PC-3 (cell line): ENCODE results near the gene KCNJ6. TPM values are rescaled to one million over a fixed set of nuclear protein-coding genes. Genes with fewer than 3 reads are reported as not detected.
A peak's percentile ranks its signal among the peaks of the same experiment; 100 is the strongest.

Experiments used
- ATAC-seq: fragments of 200-7000 bp; cut with Tn5 transposase; 2 replicates; pipeline ENCODE4 v1.9.1; 2020; ENCODE audit warnings: mild to moderate bottlenecking, moderate library complexity
- BruUV-seq: library from RNA; stranded (reverse); fragments of 400-500 nt; replicated peaks from 2 replicates; lab custom pipeline; 2021; lab: Mats Ljungman, UMichigan
- CTCF ChIA-PET: fragments of 300-600 bp; sonication (Branson Sonifier 250); formaldehyde crosslinking; loops from one replicate; lab custom pipeline; 2022; ENCODE audit warnings: antibody characterized with exemption; lab: Charles Lee
- POLR2A ChIA-PET: fragments of 300-600 bp; sonication (Branson Sonifier 250); formaldehyde crosslinking; loops from one replicate; lab custom pipeline; 2022; ENCODE audit warnings: antibody characterized with exemption; ENCODE audit not compliant: unreplicated experiment; lab: Charles Lee
- DNase-seq: peaks from one replicate; pipeline ENCODE4 v3.0.0-alpha.2; 2015
- H2AFZ ChIP-seq: fragments of 300-600 bp; sonication (generic); 2 replicates; pipeline ENCODE4 v1.6.0; 2016; ENCODE audit warnings: antibody characterized with exemption, low read length
- H3F3A ChIP-seq: fragments of 300-600 bp; sonication (generic); one replicate; pipeline ENCODE4 v1.6.0; 2017; ENCODE audit warnings: antibody characterized with exemption, low read length, control low read depth, mild to moderate bottlenecking; ENCODE audit not compliant: unreplicated experiment
- H3K27ac ChIP-seq: fragments of 300-600 bp; sonication (generic); 2 replicates; pipeline ENCODE4 v1.5.1; 2016; ENCODE audit warnings: mild to moderate bottlenecking, low read length
- H3K27me3 ChIP-seq: fragments of 300-600 bp; sonication (generic); 2 replicates; pipeline ENCODE4 v1.6.1; 2016; ENCODE audit warnings: low read length, mixed read lengths
- H3K36me3 ChIP-seq: fragments of 300-600 bp; sonication (generic); 2 replicates; pipeline ENCODE4 v1.6.1; 2016; ENCODE audit warnings: low read depth, mixed run types, low read length, mixed read lengths
- H3K4me1 ChIP-seq: fragments of 300-600 bp; sonication (generic); 2 replicates; pipeline ENCODE4 v1.5.1; 2016; ENCODE audit warnings: low read length; ENCODE audit not compliant: insufficient read depth
- H3K4me2 ChIP-seq: fragments of 300-600 bp; sonication (generic); 2 replicates; pipeline ENCODE4 v1.6.0; 2016; ENCODE audit warnings: low read length
- H3K4me3 ChIP-seq: fragments of 300-600 bp; sonication (generic); 2 replicates; pipeline ENCODE4 v1.5.1; 2016; ENCODE audit warnings: mild to moderate bottlenecking, low read length, mixed read lengths
- H3K79me2 ChIP-seq: fragments of 300-600 bp; sonication (generic); 2 replicates; pipeline ENCODE4 v1.6.1; 2017; ENCODE audit warnings: low read length, mixed read lengths
- H3K9ac ChIP-seq: fragments of 300-600 bp; sonication (generic); 2 replicates; pipeline ENCODE4 v1.6.0; 2016; ENCODE audit warnings: mild to moderate bottlenecking, low read length
- H3K9me2 ChIP-seq: fragments of 300-600 bp; sonication (generic); replicated peaks from 2 replicates; pipeline ENCODE4 v1.6.1; 2016; ENCODE audit warnings: mixed run types, low read length, mixed read lengths
- H3K9me3 ChIP-seq: fragments of 300-600 bp; sonication (generic); 2 replicates; pipeline ENCODE4 v1.6.1; 2016; ENCODE audit warnings: low read length, mixed read lengths
- H4K20me1 ChIP-seq: fragments of 300-600 bp; sonication (generic); 2 replicates; pipeline ENCODE4 v1.6.1; 2016; ENCODE audit warnings: low read length, mixed read lengths
- EZH2 ChIP-seq: fragments of 300-600 bp; sonication (generic); IDR thresholded peaks from one replicate; pipeline ENCODE4 v1.6.1; 2017; ENCODE audit warnings: antibody characterized with exemption, mild to moderate bottlenecking, low read length; ENCODE audit not compliant: unreplicated experiment
- EZH2phosphoT487 ChIP-seq: fragments of 300-600 bp; sonication (generic); IDR thresholded peaks from 2 replicates; pipeline ENCODE4 v1.6.1; 2018; ENCODE audit warnings: mild to moderate bottlenecking, antibody characterized with exemption, low read length, borderline replicate concordance
- intact Hi-C: fragments of 100-400 bp; cut with micrococcal nuclease; formaldehyde crosslinking; loops from 2 replicates; pipeline ENCODE4 v1.9.0; 2023
- total RNA-seq: library from RNA; depleted of rRNA; stranded (reverse); fragments of >200 nt; gene quantifications from 2 replicates; pipeline ENCODE4 v1.2.3, GENCODE V29; 2014
- TF ChIP-seq, protein P1 (sequence below): fragments of 300-600 bp; sonication (generic); conservative IDR thresholded peaks from 2 replicates; pipeline ENCODE4 v1.5.1; 2017; ENCODE audit warnings: antibody characterized with exemption, low read depth, mild to moderate bottlenecking, low read length

Gene KCNJ6
- total RNA-seq, 1 experiment from 2014 or later: not detected

DNA sequence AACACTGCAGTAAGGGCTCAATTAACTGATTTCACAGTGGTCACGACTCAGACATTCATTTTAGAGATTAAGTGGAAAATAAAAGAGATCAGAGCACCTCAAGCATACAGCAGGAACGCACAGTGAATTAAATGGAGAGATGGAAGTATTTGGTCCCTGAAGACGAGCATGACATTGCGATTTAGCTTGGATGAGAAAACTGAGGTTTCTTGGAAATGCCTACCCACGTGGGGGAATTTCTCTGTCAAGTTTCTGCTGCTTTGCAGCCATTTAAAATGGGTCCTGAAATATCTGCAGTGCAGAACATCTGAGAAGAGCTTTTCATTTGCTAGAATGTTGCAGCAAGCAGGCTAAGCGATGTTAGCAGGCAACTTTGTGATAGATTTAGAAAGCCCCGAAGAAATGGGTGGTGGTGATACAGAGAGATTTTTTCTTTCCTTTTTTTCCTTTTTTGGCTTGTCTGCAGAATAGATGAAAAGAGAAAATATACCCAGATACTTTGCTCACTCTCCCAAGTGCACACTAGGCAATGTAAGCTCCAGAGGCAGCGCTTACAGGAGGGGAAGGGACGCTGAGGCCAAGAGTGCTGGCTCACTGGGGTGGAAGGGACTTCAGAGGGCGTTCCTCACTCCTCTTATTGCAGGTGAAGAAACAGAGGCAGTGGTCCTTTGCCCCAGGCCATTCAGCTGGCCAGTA is 258.0 kb downstream of the KCNJ6 start:
- H3F3A ChIP-seq: no peaks in the 10 kb centered on the region
- H3K4me2 ChIP-seq: peak overlapping the region; percentile 40
- POLR2A ChIA-PET: interaction anchor here (0.5 kb wide), 1 partner anchor 165 kb away, joined by 16 read pairs; no protein-coding TSS in a partner anchor
- H3K9me3 ChIP-seq: no peaks in the 10 kb centered on the region
- TF ChIP-seq EZH2: no peak
- no peak for TF ChIP-seq EZH2phosphoT487
- no peak overlapping the region for H3K4me3 ChIP-seq
- BruUV-seq: no TSS peak
- H3K27me3 ChIP-seq: no peaks in the 10 kb centered on the region
- H2AFZ ChIP-seq: peak overlapping the region; percentile 28; the same call in 1 of the 2 replicates
- no peaks in the 10 kb centered on the region for H4K20me1 ChIP-seq
- no peaks in the 10 kb centered on the region for H3K9me2 ChIP-seq
- H3K79me2 ChIP-seq: no peaks in the 10 kb centered on the region
- CTCF ChIA-PET: interaction anchor here (0.6 kb wide), 1 partner anchor 170 kb away, joined by 4 read pairs; no protein-coding TSS in a partner anchor
- H3K9ac ChIP-seq: no peak overlapping the region
- DNase-seq: no peak
- intact Hi-C loops: no loop called here
- no peaks in the 10 kb centered on the region for H3K36me3 ChIP-seq
- peaks cover 17% of the 10 kb centered on the region for H3K4me1 ChIP-seq
- no peak; the same call in 1 of the 2 replicates for ATAC-seq
- no peak overlapping the region for H3K27ac ChIP-seq

- Histone ChIP-seq H3F3A (no peaks in the 10 kb centered on the region), H3K9ac (no peak overlapping the region), H3K4me2 (no peak overlapping the region), H3K9me2 (no peaks in the 10 kb centered on the region), H3K4me3 (no peak overlapping the region), H4K20me1 (no peaks in the 10 kb centered on the region), H3K4me1 (peaks cover 17% of the 10 kb centered on the region), H3K27ac (no peak overlapping the region), H3K9me3 (no peaks in the 10 kb centered on the region), H2AFZ (no peak overlapping the region), H3K27me3 (peaks cover 10% of the 10 kb centered on the region; the same call in 1 of the 2 replicates), H3K79me2 (no peaks in the 10 kb centered on the region), H3K36me3 (no peaks in the 10 kb centered on the region)
- ATAC-seq (no peak), DNase-seq (no peak)
- CTCF ChIA-PET: no interaction called here
- BruUV-seq: no TSS peak
- intact Hi-C loops: no loop called here
- POLR2A ChIA-PET: no interaction called here
- TF ChIP-seq EZH2: no peak
- TF ChIP-seq, protein P1, sequence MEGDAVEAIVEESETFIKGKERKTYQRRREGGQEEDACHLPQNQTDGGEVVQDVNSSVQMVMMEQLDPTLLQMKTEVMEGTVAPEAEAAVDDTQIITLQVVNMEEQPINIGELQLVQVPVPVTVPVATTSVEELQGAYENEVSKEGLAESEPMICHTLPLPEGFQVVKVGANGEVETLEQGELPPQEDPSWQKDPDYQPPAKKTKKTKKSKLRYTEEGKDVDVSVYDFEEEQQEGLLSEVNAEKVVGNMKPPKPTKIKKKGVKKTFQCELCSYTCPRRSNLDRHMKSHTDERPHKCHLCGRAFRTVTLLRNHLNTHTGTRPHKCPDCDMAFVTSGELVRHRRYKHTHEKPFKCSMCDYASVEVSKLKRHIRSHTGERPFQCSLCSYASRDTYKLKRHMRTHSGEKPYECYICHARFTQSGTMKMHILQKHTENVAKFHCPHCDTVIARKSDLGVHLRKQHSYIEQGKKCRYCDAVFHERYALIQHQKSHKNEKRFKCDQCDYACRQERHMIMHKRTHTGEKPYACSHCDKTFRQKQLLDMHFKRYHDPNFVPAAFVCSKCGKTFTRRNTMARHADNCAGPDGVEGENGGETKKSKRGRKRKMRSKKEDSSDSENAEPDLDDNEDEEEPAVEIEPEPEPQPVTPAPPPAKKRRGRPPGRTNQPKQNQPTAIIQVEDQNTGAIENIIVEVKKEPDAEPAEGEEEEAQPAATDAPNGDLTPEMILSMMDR: no peak
- no peak for TF ChIP-seq EZH2phosphoT487
These were observed 259.4 kb downstream of the KCNJ6 start for GRCh38 chr21:37656899-37657298.

DNA sequence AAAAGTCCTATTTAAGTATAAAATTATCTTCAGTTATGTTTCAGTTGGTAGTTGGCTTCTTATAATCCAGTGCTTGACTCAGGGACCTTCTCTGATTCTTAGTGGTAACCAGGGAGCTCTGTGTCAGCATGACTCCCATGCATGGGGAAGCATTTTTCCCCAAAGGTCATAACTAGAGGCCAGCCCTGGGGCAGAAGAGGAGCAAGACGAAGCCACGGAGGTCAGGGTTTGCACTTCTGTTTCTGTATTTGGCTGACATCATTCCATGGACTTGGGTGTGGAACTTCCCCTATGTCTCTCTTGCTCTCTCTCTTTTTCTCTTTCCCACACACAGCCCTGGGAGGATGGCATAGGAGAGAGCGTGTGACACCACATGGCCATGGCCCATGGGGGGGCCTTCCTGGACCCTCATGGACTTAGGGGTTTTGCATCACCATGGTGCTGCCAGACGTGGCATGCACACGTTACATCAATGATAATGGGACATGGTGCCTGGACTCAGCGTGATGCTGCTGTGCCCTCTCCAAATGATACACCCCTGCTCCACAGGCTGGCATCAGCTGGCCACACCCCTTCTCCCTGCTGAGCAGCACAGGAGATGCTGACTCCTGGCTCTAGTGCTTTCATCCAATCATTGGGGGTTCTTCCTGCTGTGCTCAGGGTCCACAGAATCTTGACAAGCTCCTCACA is 260.5 kb downstream of the KCNJ6 start:
- ATAC-seq (no peak), DNase-seq (no peak)
- Histone ChIP-seq H3K4me2 (no peak overlapping the region), H3K27me3 (peaks cover 22% of the 10 kb centered on the region), H3K9me2 (no peaks in the 10 kb centered on the region), H3K4me3 (no peak overlapping the region), H3K4me1 (peaks cover 17% of the 10 kb centered on the region), H3F3A (no peaks in the 10 kb centered on the region), H3K79me2 (no peaks in the 10 kb centered on the region), H3K27ac (no peak overlapping the region), H3K9me3 (no peaks in the 10 kb centered on the region), H4K20me1 (no peaks in the 10 kb centered on the region), H2AFZ (no peak overlapping the region), H3K36me3 (no peaks in the 10 kb centered on the region), H3K9ac (no peak overlapping the region)
- ChIA-PET POLR2A (no interaction called here), CTCF (no interaction called here)
- TF ChIP-seq, protein P1: no peak
- no peak for TF ChIP-seq EZH2phosphoT487
- no peak for TF ChIP-seq EZH2
- no TSS peak for BruUV-seq
- intact Hi-C loops: no loop called here
